HepG2 (cell line): Measurements from ENCODE around the gene XPO1. TPM values are rescaled to one million over a fixed set of nuclear protein-coding genes. Genes with fewer than 3 reads are reported as not detected.

Experiments used
- ATAC-seq: fragments of 200-7000 bp; cut with Tn5 transposase; 3 replicates; pipeline ENCODE4 v1.9.1; 2020; ENCODE audit warnings: mild to moderate bottlenecking, moderate library complexity
- BruUV-seq: library from RNA; stranded (reverse); fragments of 400-500 nt; replicated peaks from 2 replicates; lab custom pipeline; 2021; lab: Mats Ljungman, UMichigan
- CTCF ChIA-PET: fragments of 300-600 bp; formaldehyde crosslinking; extraction: SDS; loops from one replicate; lab custom pipeline; 2021; ENCODE audit warnings: low total read pairs, inconsistent platforms, low intra/inter-chr PET ratio; lab: Yijun Ruan, JAX
- POLR2A ChIA-PET: fragments of 350-600 bp; sonication (Branson Sonifier 250); formaldehyde crosslinking; loops from one replicate; lab custom pipeline; 2020; ENCODE audit warnings: antibody characterized with exemption, inconsistent platforms; lab: Yijun Ruan, JAX
- DNase-seq: peaks from one replicate; pipeline ENCODE4 v3.0.0-alpha.2; 2015; ENCODE audit warnings: low spot score
- FAIRE-seq: peaks from 3 replicates; lab custom pipeline; 2011; peaks lifted over from hg19 to GRCh38; lab: Jason Lieb, UNC
- H2AFZ ChIP-seq: one replicate; pipeline ENCODE4 v1.6.1; 2011; ENCODE audit warnings: low read length, inconsistent platforms
- H3K27ac ChIP-seq: fragments of 300-600 bp; 3 replicates; pipeline ENCODE4 v1.8.0; 2011; ENCODE audit warnings: mixed run types, mild to moderate bottlenecking, mixed read lengths, low read length, inconsistent platforms; ENCODE audit not compliant: insufficient read depth; ENCODE audit errors: extremely low read length
- H3K27me3 ChIP-seq, 2 experiments: fragments of 200-600 bp in 1 of 2; 2 replicates in 1 of 2; 3 replicates in 1 of 2; pipeline versions ENCODE4 v1.6.0 to v1.8.0; 2011; ENCODE audit warnings: low read length in 2 of 2, mild to moderate bottlenecking in 2 of 2, moderate library complexity in 2 of 2, inconsistent platforms in 1 of 2; ENCODE audit not compliant: insufficient read depth in 2 of 2, control insufficient read depth in 1 of 2
- H3K36me3 ChIP-seq, 2 experiments: fragments of 200-600 bp in 1 of 2; replicated peaks in 1 of 2; 2 replicates in 1 of 2; 3 replicates in 1 of 2; pipeline versions ENCODE4 v1.5.1 to v1.8.0; 2011; ENCODE audit warnings: low read length in 2 of 2, inconsistent platforms in 1 of 2; ENCODE audit not compliant: insufficient read depth in 2 of 2, control insufficient read depth in 1 of 2
- H3K4me1 ChIP-seq: 2 replicates; pipeline ENCODE4 v1.5.1; 2012; ENCODE audit warnings: low read length, inconsistent platforms; ENCODE audit not compliant: insufficient read depth
- H3K4me2 ChIP-seq: 2 replicates; pipeline ENCODE4 v1.6.0; 2011; ENCODE audit warnings: low read depth, low read length, inconsistent platforms
- H3K4me3 ChIP-seq, 3 experiments: fragments of 200-600 bp in 1 of 3; sonication (generic), shearing (Covaris generic) in 1 of 3; replicated peaks in 1 of 3; 2 replicates each; pipeline ENCODE4 v1.5.1; 2011 to 2016; ENCODE audit warnings: low read length in 3 of 3, inconsistent platforms in 2 of 3, low read depth in 2 of 3, mild to moderate bottlenecking in 2 of 3, control low read depth in 1 of 3, mixed read lengths in 1 of 3; ENCODE audit not compliant: insufficient read depth in 1 of 3
- H3K79me2 ChIP-seq: one replicate; pipeline ENCODE4 v1.6.1; 2011; ENCODE audit warnings: low read length, inconsistent platforms; ENCODE audit not compliant: insufficient read depth
- H3K9ac ChIP-seq: 2 replicates; pipeline ENCODE4 v1.6.0; 2011; ENCODE audit warnings: mild to moderate bottlenecking, low read depth, low read length, inconsistent platforms; ENCODE audit not compliant: insufficient read depth
- H3K9me3 ChIP-seq: 2 replicates; pipeline ENCODE4 v1.5.1; 2012; ENCODE audit warnings: mild to moderate bottlenecking, low read length
- H4K20me1 ChIP-seq: 2 replicates; pipeline ENCODE4 v1.6.0; 2011; ENCODE audit warnings: inconsistent platforms, mild to moderate bottlenecking, low read length, moderate library complexity; ENCODE audit not compliant: insufficient read depth
- DZIP1 ChIP-seq: sonication (generic); formaldehyde crosslinking; IDR thresholded peaks from 2 replicates; pipeline ENCODE4 v1.5.0; 2020; ENCODE audit warnings: mild to moderate bottlenecking, missing genetic modification reagents
- ELF1 ChIP-seq: sonication (generic); formaldehyde crosslinking; IDR thresholded peaks from 2 replicates; pipeline ENCODE4 v1.4.0; 2020; ENCODE audit warnings: missing genetic modification reagents
- FOXM1 ChIP-seq: sonication (generic); formaldehyde crosslinking; IDR thresholded peaks from 2 replicates; pipeline ENCODE4 v1.5.0; 2020; ENCODE audit warnings: missing genetic modification reagents
- IRX3 ChIP-seq: sonication (generic); formaldehyde crosslinking; IDR thresholded peaks from 2 replicates; pipeline ENCODE4 v1.8.1; 2023; ENCODE audit warnings: mild to moderate bottlenecking, low read depth, missing genetic modification reagents, borderline replicate concordance
- KLF6 ChIP-seq: IDR thresholded peaks from 2 replicates; pipeline ENCODE4 v1.8.0; 2016; ENCODE audit warnings: missing biosample characterization, missing genetic modification reagents
- MLLT10 ChIP-seq: sonication (generic); formaldehyde crosslinking; IDR thresholded peaks from 2 replicates; pipeline ENCODE4 v1.4.0; 2020; ENCODE audit warnings: missing genetic modification reagents
- NBN ChIP-seq: fragments of 450-650 bp; conservative IDR thresholded peaks from 2 replicates; pipeline ENCODE4 v1.6.1; 2017
- PLRG1 ChIP-seq: fragments of 450-650 bp; conservative IDR thresholded peaks from 2 replicates; pipeline ENCODE4 v1.6.1; 2016
- SOX13 ChIP-seq, 3 experiments: fragments of 450-650 bp in 1 of 3; sonication (generic) in 1 of 3; formaldehyde crosslinking in 1 of 3; IDR thresholded peaks in 2 of 3; conservative IDR thresholded peaks in 1 of 3; 2 replicates each; pipeline versions ENCODE4 v1.5.0 to v1.6.1; 2016 to 2020; ENCODE audit warnings: antibody characterized with exemption in 1 of 3, mild to moderate bottlenecking in 1 of 3, missing compliant biosample characterization in 1 of 3, missing genetic modification reagents in 1 of 3, moderate library complexity in 1 of 3
- ZC3H13 ChIP-seq: sonication (generic); formaldehyde crosslinking; IDR thresholded peaks from 2 replicates; pipeline ENCODE4 v1.8.1; 2023; ENCODE audit warnings: mild to moderate bottlenecking, missing genetic modification reagents, moderate library complexity
- ZFAT ChIP-seq: sonication (generic); formaldehyde crosslinking; conservative IDR thresholded peaks from 2 replicates; pipeline ENCODE4 v1.8.1; 2023; ENCODE audit warnings: missing genetic modification reagents, inconsistent platforms
- ZNF180 ChIP-seq: sonication (generic); formaldehyde crosslinking; IDR thresholded peaks from 2 replicates; pipeline ENCODE4 v1.4.0; 2020; ENCODE audit warnings: low read depth, missing genetic modification reagents, borderline replicate concordance
- in situ Hi-C: cut with HindIII; loops from 2 replicates; pipeline ENCODE4 v1.10.0; 2017; ENCODE audit warnings: low pct_unique_long_range_greater_than_20kb; ENCODE audit not compliant: extremely low pct_ligation_motif_present
- intact Hi-C: fragments of 100-400 bp; cut with micrococcal nuclease; formaldehyde crosslinking; loops from one replicate; pipeline ENCODE4 v1.10.0; 2022; ENCODE audit not compliant: unreplicated experiment
- polyA plus RNA-seq, 8 experiments: library from polyadenylated mRNA; depleted of rRNA in 3 of 8; stranded (reverse) in 7 of 8; unstranded in 1 of 8; fragments of >200 nt; fragmentation: Illumina TruSeq in 4 of 8; extraction: Trizol in 4 of 8; gene quantifications; 2 replicates each; pipeline versions ENCODE4 v1.2.1 to v1.2.3, GENCODE V29; 2011 to 2016; ENCODE audit warnings: low read depth in 4 of 8, missing spikeins in 1 of 8, mixed read lengths in 1 of 8; ENCODE audit not compliant: insufficient read depth in 1 of 8
- total RNA-seq, 5 experiments: library from RNA; depleted of rRNA; stranded (reverse); fragments of >200 nt; fragmentation: Illumina TruSeq; extraction: Trizol; gene quantifications; 2 replicates each; pipeline ENCODE4 v1.2.3, GENCODE V29; 2016; ENCODE audit warnings: low read depth in 1 of 5
- TF ChIP-seq, protein P1 (sequence below): sonication (generic); formaldehyde crosslinking; IDR thresholded peaks from 2 replicates; pipeline ENCODE4 v1.4.0; 2020; ENCODE audit warnings: mild to moderate bottlenecking, low read depth, missing genetic modification reagents

Gene XPO1
- total and polyA plus RNA-seq, 2 of the 13 experiments (the other 11 are each of a cell fraction or from before 2014, with no cell fraction given), result 67.4 to 212 TPM

DNA sequence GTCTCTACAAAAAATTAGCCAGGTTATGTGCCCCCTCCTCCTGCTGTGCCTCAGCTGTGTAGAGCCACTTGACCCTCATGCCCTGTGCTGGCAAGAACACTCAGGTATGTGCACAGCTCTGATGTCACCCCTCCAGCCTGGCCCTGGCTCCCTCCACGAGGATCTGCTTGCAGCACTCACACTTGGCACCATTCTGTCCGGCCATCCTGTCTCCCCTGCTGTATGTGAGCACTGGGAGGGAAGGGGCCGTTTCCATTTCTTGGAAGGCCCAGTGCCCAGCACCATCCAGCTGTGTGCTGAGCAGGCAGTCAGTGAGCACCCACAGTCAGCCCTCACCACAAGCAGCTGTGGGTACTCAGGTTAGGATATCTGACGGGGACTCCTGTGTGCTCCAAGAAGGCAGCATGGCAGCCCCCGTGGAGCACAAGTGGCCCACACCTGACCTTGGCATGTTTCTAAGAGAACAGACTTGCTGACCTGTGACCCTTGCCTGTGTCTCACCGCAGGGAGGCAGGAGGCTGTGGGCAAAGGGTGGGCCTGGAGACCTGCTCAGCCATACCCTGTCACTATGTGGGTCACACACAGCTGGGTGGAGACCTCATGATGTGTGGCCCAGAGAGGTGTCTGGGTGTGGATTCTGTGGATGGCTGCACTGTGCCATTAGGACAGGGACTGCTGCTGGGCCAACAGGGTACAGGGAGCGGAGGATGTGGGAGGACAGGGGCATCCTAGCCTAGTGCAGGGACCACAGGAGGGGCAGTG lies 98.7 kb downstream of the XPO1 start (continued):
- 0 out of 2 replicates have a peak, but pooled peaks have one; percentile 47 for TF ChIP-seq DZIP1
- TF ChIP-seq FOXM1 (CRISPR knock-in tag), result no peak
- no peak for TF ChIP-seq ELF1 (CRISPR knock-in tag)
- no peak for TF ChIP-seq PLRG1
- TF ChIP-seq SOX13 (IDR thresholded peaks at IDR 0.05), result no peak
- TF ChIP-seq SOX13 (CRISPR knock-in tag; conservative IDR thresholded peaks at IDR 0.05 in 1 of 2, IDR thresholded peaks at IDR 0.05 in 1 of 2), result no peak
- no peak for TF ChIP-seq ZFAT (CRISPR knock-in tag)
- TF ChIP-seq KLF6 (CRISPR knock-in tag), result no peak
- TF ChIP-seq, protein P1, sequence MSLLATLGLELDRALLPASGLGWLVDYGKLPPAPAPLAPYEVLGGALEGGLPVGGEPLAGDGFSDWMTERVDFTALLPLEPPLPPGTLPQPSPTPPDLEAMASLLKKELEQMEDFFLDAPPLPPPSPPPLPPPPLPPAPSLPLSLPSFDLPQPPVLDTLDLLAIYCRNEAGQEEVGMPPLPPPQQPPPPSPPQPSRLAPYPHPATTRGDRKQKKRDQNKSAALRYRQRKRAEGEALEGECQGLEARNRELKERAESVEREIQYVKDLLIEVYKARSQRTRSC, result no peak

- CTCF ChIA-PET, result no interaction called here
- peaks cover 93% of the 10 kb centered on the region for H3K79me2 ChIP-seq
- no peak overlapping the region for H3K9ac ChIP-seq
- no TSS peak for BruUV-seq
- no peak for TF ChIP-seq IRX3 (CRISPR knock-in tag)
- no peak for TF ChIP-seq ZC3H13 (CRISPR knock-in tag)
- TF ChIP-seq MLLT10, result no peak
- TF ChIP-seq NBN, result no peak
- TF ChIP-seq ZNF180 (CRISPR knock-in tag), result no peak
- peaks cover 90% of the 10 kb centered on the region for H4K20me1 ChIP-seq
- DNase-seq, result no peak
- H3K4me1 ChIP-seq, result peaks cover 90% of the 10 kb centered on the region
- H3K9me3 ChIP-seq, result 0 out of 2 replicates have a peak, but pooled peaks cover 5% of the 10 kb centered on the region
- ATAC-seq, result no peak
- no peak overlapping the region for H3K4me2 ChIP-seq
- no peaks in the 10 kb centered on the region for H3K27me3 ChIP-seq
- FAIRE-seq, result no peak
- no peak overlapping the region for H3K4me3 ChIP-seq
- peaks cover 3 to 6% of the 10 kb centered on the region in 2 experiments; a peak in 2 of 5 replicates for H3K36me3 ChIP-seq
- H3K27ac ChIP-seq, result no peak overlapping the region
- intact Hi-C loops, result no loop called here
- H2AFZ ChIP-seq, result no peak overlapping the region
- in situ Hi-C loops, result no loop called here
- POLR2A ChIA-PET, result interaction anchor here (0.6 to 1.3 kb wide), 2 partner anchors 33 to 142 kb away, joined by 5 read pairs; no protein-coding TSS in a partner anchor
These were observed 99.5 kb downstream of the XPO1 start for GRCh38 chr2:61438670-61439069.
